AML-193 (cell line): ENCODE data around the gene ADCY1.

Source experiments
- DNase-seq, 2 experiments: peaks; one replicate each; lab custom pipeline; 2025; lab: John Stamatoyannopoulos, UW

ADCY1 gene

DNA sequence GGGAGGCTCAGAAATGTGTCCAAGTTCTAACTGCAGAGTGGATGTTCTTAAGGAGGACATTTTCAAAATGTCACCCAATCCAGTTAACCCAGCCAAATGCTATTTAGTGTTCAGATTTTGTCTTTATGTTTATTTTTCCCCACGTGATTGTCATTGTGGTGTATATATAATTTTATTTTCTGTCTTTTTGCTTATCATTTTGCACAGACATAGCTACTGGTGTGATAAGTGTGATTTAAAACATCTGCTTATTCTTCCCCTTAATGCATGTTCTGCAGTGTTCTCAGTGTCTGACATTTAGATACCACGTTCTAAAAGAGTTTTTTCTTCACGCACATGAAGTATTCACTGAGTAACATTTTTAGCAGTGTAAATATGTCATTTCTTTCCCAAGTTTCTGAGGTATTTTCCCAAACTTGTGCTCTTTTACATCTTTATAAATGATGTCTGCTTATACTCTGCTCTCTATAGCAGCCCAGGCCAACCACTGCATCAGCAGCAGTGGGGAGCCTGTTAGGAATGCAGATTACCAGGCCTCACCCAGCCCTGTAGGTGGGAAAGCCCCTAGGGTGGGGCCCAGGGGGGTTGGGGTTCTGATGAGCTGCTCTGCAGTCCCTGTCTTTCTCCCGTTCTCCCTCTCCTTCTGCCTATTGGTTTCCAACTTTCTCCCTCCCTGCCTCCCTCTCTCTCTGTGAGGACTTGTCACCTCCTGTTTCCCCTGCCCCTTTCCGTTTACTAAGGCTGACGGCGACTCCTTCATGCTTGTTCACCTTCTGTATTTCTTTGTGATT, 20.8 kb downstream of the ADCY1 start:
- DNase-seq, result no peak

DNA sequence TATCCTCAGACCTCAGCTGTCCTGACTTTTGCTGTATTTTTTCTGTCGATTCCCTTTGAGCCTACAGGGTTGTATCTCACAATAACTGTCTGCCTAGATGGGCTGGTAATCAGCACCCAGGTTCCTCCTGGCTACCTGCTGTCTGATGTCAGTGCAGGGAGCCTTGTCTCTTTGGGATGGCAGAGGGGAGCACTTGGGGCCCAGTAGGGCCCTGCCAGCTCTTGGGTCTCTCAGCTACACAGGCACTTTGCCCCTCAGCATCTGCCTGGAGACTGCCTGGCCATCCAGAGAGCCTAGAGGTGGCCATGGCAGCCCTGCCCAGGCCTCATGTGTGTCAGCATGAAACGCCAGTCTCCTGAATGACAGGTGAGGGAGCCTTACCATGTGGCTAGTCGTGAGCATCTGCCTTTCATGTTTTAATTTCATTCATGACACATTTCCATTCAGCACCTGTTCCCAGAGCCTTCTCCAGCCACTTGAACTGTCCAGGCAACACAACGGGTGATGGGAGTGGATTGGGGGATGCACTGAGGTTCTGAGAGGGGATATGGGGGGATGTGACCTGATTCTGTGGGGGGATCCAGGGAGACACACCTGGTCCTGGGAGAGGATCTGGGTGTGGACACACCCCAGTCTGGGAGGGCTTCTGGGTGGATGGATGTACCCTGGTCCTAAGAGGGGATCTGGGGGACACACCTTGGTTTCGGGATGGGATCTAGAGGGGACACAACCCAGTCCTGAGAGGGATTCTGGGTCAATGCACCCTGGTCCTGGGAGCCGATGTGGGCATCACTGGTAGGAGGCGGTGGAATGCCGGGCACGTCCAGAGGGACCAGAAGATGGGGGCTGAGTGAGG, 21.9 kb downstream of the ADCY1 start:
- no peak for DNase-seq

DNA sequence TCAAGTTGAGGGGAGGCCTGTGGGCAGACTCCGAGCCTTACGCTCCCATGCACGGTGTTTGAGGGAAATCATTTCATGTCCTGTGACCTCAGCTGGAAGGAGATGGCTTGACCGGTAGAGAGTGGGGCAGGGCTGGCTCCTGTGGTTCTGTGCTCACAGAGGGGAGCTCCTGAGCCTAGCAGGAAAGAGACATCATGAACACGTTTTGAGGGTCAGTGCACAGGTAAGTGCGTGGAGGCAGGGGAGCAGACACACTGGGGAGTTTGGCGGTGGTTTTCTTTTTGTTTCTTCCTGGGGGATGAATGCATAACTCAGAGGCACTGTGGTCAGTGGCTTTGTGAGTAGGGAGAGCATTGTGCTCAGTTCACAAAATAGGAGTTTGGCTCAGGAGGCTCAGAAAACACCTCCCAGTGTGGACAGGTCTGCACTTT, 22.5 kb downstream of the ADCY1 start:
- DNase-seq, result no peak

DNA sequence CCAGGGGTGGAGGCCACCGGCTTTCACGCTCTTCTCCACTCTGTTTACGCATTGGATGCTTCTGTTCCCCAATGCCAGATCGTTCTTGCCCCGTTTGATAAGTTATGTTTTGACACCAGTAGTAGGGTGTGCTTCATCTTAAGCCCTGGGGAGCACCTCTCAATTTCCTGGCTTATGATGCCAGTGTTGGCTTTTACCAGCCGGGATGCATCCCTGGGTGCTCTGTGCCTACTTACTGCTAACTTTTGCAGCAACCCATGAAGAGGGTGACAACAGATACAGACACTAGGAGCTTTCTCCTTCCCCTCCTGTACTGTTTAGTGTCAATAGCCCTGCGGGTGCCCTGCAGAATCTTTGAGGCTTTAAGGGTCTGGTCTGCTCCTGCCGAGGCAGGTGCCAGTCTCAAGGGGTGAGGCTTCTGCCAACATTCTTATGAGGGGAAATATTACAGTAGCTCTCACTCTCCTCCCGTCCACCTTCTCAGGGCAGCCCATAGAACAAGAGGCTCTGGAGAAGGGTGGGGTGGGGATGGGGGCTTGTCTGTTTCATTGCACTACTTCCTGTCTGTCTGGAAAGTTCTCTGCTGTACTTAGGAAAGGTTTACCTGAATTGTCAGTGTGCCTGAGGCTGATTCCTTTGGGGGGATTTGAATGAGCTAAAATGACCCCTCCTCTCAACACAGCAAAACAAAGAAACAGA, 23.3 kb downstream of the ADCY1 start:
- DNase-seq, result no peak

DNA sequence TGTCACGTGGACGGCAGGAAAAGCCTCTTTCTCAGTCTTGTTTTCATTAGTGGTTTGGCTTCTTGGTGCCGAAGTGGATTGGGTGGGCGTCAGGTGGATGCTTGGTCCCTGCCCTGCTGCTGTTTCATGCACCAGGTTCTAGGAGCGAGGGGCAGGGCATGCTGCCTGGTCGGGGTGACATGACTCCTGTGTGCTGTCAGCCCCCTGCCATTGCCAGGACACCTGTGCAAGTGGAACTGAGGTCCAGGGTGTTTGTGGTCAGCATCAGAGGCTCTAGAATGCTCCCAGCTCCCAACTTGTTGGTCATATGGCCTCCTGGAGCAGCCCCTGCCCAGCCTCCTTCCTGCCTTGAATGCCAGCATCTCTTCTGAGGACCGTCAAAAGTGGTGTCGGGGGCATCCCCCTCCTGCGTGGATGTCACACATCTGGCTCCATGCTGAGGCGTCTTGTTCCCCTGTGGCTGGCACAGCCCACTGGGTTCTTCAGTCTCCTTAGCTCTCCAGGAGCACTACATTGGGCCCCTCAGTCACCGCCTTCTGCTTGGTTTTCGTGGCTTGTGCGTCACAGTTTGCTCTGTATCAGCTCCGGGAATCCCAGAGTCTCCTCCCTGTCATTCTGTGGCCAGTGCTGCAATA, 24.8 kb downstream of the ADCY1 start:
- no peak for DNase-seq

DNA sequence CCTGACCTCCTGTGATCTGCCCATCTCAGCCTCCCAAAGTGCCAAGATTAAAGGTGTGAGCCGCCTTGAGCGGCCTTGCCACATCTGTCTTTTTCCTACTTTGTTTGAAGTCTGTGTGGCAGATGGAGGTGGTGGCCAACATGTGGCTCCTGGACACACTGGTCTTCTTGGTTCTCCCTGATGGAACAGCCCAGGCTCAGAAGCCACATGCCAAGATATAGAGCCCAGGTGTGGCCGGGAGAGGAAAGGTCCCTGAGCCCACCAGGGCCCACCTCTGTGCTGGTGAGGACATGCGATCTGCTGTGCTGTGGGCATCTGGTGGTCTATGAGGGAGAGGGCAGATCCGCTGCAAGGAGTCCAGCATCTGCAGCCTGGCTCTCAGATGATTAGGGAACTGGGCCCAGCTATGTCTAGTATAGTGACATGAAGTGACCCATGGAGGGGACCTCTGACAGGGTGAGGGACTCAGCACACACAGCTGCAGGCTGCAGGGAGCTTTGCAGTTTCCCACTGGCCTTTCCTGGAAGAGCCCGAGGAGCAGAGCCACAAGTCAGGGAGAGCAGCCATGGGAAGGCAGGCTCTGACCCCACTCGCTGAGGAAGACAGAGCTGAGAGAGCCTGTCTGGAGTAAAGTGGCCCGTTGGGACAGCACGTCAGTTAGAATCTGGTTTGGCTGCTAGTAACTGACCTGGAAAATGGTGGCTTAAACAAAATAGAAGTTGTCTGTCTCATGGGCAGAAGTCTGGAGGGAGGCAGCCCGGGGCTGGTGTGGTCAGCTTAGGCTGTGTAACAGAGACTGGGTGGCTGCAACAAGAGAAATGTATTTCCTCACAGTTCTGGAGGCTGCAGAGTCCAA, 25.9 kb downstream of the ADCY1 start:
- no peak for DNase-seq

DNA sequence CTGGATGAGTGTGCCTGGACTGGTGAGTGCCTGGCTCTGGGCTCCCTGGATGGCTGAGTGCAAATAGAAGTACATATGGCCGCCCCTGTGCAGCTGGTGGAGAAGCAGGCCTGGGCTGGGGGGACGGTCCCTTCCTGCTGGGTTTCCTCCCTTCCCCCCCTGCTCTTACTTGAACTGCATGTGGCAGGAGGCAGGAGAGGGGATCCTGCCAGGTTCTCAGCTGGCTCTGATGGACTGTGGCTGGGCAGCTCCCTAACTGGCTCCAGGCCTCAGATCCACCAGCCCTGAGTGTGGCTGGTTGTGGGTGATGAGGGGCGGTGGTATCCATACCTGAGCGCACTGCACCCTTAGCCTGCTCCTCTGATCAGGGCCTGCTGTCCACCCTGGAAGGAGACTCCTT, 26.9 kb downstream of the ADCY1 start:
- no peak for DNase-seq

DNA sequence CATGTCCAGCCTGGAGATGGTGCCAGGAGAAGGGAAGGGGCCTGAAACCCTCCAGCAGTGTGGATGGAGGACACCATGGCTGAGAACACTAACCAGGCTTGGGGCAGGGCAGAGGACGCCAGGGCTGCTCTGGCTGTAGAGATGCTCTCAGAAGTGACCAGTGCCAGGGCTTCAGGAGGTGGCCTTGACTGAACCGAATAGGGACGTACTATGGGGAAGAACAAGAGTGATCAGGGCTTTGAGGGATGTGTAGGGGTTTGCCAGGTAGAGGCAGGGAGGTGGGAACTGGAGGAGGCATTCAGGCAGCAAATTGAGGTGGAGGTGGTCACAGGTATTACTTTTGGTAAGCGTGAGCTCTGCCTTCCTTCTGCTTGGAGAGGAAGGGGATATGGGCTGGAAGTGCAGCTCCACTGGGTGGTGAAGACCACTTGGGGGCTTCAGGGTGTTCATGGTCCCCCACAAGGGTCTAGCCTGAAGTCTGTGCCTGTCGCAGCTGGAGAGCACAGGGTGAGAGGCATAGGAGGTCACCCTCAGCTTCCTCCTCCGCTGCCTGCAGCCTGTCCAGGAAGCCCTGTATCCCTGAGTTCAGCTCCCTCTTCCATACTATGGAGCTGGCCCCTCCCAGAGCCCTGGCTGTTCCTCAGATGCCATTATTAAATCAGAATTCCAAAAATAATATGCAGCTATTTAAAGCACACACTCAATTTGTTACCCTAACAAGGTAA, 27.8 kb downstream of the ADCY1 start:
- DNase-seq, result no peak

DNA sequence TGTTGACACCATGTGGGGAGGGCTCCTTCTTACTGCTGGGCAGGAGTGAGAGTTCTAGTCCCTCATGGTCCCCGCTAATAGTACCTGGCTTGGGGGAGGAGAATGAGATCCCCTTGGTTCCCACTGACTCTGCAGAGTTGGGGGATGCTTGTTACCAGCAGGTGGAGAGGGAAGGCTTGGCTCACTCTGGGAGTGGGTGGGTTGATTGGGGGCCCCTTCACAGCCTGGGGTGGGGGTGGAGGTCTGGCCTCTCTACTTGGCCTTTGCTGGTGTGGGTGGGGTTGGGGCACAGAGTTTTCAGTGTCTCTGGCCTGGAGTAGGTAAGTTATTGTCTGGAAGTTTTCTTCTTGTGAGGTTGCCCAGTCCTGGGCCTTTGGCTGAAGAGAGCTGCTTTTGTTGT, 31.9 kb downstream of the ADCY1 start:
- DNase-seq, result no peak

DNA sequence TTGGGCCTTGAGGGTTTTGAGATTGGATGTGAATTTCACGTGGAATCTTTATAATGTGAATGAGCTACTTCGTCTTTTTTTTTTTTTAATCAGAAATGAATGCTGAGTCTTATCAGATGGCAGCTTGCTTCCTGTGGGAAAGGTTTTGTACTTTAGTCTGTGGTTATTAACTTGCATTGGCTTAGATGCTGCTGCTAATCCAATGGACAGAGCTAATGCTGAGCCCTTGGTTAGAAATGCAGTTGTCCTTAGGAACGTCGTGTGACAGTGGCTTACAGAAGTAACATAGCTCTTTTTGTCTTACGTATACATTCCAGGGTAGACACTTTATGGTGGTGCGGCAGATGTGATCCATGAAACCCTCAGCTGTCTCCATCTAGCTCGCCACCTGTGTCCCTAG, 32.8 kb downstream of the ADCY1 start:
- no peak for DNase-seq

DNA sequence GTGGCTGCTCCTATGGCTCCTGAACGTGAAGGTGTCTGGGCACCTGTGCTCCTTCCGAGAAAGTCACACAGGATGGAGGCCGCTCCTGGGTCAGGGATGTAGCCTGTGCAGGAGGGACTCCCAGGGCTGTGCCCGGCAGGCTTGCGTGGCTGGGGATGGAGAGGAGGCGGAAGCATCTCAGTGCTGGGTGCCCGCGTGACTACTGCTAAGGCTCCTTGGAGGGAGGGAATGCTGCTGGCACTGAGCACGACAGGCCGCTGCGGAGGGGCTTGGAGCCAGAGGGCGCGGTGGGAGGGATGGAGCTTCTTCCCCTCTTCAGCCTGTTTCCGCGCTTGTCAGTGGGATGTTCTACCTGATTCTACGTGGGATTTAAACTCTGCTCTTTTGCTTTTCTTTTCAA, 35.0 kb downstream of the ADCY1 start:
- DNase-seq, result no peak

DNA sequence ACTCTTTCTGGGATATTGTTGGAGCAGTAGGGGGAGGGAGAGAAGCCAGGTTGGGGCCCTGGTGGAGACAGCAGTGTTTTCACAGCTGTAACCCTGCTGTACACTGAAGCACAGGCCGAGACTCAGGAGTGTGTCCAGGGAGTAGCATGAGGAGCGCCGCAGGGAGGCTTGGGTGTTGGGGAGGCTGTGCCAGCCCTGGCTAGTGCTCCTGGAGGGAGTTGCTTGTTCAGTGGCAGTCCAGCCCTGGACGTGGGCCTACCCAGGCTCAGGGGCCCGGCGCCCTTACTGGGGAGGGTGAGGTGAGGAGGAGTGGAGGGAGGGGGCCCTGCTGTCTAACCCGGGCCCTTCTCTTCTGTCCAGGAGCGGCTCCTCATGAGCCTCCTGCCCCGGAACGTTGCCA, 35.9 kb downstream of the ADCY1 start:
- no peak for DNase-seq

DNA sequence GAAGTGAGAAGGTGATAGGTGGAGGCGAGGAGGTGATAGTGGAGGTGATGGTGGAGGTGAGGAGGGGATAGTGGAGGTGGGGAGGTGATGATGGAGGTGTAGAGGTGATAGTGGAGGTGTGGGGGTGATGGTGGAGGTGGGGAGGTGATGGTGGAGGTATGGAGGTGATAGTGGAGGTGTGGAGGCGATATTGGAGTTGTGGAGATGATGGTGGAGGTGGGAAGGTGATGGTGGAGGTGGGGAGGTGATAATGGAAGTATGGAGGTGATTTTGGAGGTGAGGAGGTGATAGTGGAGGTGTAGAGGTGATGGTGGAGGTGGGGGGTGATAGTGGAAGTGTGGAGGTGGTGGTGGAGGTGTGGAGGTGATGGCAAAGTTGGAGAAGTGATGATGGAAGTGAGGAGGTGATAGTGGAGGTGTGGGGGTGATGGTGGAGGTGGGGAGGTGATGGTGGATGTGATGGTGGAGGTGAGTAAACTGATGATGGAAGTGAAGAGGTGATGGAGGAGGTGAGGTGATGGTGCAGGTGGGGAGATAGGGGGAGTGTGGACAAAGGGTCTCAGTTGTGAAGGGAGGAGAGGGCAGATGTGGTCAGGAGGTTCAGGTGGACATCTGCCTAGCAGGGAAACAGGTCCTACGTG, 36.6 kb downstream of the ADCY1 start:
- no peak for DNase-seq

DNA sequence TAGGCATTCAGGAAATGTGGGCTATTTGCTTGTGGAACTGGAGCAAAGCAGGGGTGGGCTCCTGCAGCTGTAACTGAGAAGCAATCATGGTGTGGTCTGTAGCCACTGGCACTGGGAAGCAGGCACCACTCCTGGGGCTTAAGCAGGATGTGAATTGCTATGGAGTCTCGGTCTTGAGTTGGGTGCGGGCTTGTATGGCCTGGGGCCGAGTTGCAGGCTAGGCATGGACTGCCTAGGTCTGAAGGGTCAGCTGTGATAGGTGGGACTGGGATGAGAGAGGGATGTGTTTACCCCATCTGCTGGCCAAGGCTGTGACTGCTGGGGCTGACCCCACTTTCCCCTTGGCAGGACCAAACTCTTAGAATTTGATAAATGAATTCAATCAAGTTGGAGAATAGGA, 43.0 kb downstream of the ADCY1 start:
- no peak for DNase-seq

DNA sequence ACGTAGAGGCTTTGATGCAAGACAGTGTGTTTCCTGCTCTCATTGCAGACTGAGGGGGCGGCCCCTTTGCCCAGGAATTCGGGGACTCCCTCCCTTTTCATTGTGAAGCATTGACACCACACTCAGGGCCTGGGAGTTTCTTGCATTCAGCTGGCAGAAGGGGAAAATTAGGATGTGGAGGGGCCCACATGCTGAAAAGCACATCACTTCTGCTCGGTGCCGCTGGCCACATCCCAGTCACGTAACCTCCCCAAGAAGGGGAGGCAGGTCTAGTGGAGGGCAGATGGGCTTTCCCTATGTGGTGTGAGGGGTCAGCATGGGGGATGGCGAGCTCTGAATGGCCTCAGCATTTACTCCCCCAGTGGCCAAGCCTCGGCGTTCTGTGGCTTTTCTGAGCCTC, 47.9 kb downstream of the ADCY1 start:
- no peak for DNase-seq

DNA sequence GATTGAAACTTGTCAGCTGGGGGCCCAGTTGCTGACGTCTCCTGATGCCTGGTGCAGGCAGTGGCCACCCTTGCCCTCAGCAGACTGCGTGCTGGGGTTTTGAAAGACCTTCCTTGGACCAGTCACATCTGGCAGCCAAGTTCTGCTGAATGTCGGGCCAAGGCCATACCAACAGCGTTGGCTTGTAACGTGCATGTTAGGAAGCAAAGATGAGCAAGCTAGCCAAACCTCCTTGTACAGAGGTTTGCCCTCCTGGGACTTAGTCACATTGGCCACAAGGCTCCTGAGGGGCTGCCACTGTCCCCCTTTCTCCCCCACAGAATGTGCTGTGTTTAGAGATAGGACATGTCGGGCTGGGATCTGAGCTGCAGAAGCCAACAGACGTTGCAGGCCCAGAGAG, 49.0 kb downstream of the ADCY1 start:
- no peak for DNase-seq

DNA sequence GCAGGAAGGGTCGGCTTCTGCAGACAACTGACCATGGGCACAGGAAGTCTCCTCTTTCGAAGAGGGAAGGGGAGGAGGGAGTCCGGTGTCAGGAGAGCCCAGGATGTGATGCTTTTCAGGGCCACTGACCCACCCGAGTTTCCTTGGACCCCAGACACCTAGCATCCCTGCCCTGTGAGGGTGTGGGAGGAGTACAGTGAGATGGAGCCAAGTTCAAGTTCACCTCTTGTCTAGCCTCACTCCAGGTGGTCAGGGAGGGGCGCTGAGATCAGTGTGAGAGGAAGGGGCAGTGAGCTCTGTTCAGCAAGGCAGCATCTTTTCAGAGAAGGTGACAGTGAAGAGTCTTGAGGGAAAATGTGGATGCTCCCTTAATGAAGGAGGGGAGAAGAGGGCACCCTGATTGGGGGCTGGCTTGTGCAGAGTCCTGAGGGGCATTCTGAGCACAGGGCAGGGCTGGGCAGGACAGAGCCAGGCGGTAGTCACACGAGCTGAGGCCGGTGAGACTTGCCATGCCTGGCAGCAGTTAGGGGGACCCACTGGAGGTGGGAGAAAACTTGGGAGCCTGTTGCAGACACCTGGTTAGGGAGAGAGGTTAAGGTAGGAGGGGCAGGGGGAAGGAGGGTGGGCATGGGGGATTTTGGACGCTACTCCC, 49.7 kb downstream of the ADCY1 start:
- DNase-seq, result no peak

DNA sequence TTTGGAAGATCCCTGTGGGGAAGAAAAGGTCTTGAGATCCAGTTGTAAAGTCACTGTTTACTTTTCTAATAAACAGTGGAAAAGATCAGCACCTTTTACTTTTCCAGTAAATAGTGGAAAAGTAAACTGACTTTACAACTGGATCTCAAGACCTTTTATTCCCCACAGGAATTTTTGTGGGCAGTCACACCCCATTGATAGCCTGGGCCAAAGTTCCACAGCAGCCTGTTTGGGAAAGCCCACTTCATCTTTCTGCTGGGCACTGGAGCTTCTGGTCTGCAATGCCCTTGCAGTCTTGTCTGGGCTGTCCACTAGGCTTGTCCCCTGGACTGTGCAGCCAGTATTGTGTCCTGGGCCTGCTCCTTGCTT, 50.2 kb downstream of the ADCY1 start:
- DNase-seq, result no peak

DNA sequence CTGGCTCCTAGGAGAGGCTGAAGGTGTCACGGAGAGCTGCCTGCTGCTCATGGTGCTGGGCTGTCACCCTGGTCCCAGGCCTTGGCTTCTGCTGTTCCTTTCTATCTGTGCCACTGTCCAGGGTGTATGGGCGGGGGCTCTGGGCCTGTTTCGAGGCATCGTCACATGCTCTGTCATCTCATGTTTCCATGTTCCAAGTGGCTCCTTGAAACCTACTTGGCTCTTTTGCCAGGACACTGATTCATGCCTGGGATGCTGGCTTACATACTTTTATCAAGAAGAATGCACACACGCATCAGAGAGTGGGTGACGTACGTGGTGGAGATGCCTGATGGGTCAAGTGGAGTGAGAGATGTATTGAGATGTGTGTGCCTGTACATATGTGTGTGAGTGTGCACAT, 50.9 kb downstream of the ADCY1 start:
- no peak for DNase-seq
